Measurements from ENCODE around the gene RFX6.

RFX6 gene

DNA sequence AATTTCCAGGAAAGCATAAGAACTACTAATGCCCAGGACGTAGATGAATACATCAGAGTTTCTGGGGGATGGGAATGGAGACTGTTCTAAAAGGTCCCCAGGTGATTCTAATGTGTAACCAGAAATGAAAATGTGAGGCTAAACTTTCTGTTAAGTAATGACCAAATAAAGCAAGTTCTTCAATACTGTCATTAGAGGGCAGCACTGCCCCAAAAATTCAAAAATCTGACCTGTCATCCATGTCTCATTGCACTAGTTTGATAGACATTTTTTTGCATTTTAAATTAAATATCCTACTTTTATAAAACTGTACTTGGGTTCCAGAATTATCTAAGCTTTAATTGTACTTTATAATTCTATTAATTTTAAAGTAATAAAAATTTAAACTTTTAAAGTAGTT is 94.9 kb downstream of the RFX6 start:
- peak; percentile 2 for DNase-seq (ENCODE audit: low spot score)

DNA sequence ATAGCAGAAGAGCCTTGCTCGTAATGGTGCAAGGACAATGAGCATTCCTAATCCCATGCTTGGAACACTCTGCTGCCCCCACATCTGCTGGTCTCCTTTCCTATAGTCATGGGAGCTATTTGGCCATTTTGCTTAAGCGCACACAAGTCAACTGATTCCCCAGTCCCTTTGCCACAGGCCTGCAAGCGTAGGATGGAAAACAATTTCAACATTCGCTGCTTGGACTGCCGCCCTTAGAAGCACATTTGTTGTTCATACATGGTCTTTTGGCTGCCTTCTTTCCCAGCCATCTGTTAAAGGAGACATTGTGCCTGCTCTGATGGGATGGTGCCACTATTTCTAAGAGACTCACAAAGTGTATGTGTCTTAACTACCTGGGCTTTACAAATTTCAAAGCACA is 96.9 kb downstream of the RFX6 start:
- DNase-seq (ENCODE audit: low spot score): no peak

GRCh38 chr6:116974526-116975316 is 97.7 kb downstream of the RFX6 start:
- DNase-seq (ENCODE audit: low spot score): no peak

DNA sequence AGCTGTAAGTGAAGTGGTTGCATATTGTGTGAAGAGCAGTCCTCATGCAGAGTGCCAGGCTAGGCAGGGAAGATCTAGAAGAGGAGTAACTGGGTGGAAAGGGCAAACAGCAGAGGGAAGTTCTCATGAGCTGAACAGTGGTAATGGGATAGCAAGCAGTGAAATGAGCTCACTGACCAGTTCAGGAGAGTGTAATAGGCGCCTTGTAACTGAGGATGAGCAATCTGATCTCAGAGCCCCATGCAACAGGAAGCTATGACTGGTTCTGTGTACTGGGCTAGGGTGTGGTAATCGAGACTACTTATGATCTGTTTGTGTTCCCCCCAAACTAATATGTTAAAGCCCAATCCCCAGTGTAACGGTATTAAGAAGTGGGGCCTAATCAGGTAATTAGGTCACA is 98.6 kb downstream of the RFX6 start:
- DNase-seq (ENCODE audit: low spot score): no peak

DNA sequence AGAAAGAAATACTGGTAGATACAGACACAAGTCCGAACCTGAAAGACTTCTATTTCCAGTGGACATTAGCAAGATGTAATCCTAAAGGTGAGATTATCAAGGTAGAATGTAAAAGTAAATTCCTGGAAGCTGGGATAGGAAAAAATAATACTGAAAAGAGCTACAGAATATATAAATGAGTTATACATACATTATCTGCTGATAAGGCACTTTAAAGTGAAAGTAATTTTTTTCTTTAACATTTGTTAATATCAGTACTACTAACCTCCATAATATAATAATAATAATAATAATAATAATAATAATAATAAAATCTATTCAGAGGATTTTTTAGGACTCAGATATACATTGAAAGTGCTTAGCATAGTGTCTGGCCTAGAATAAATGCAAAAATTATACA is 102.5 kb downstream of the RFX6 start:
- DNase-seq (ENCODE audit: low spot score): no peak

All from CD4-positive, alpha-beta T cell treated with Interleukin-15 for 4 hours (primary cell).